Memory B cell (primary cell): Measurements from ENCODE around the gene UTS2.

Experiments used
- ATAC-seq: fragments of 150-1000 bp; cut with Tn5 transposase; 2 replicates; pipeline ENCODE4 v1.10.0; 2021; ENCODE audit warnings: low read depth, mild to moderate bottlenecking, moderate library complexity
- DNase-seq, 2 donors: peaks; one replicate each; pipeline ENCODE4 v3.0.0; 2022; ENCODE audit warnings: low spot score in 2 of 2
- H3K27ac Mint-ChIP-seq: one replicate; pipeline ENCODE4 v1.8.0; 2022; ENCODE audit warnings: mild to moderate bottlenecking, moderate library complexity, mixed read lengths
- H3K27me3 Mint-ChIP-seq: one replicate; pipeline ENCODE4 v1.8.0; 2022; ENCODE audit warnings: mixed read lengths
- H3K36me3 Mint-ChIP-seq: one replicate; pipeline ENCODE4 v1.8.0; 2022; ENCODE audit warnings: mild to moderate bottlenecking, mixed read lengths
- H3K4me1 Mint-ChIP-seq: one replicate; pipeline ENCODE4 v1.8.0; 2022; ENCODE audit warnings: mixed read lengths
- H3K4me3 Mint-ChIP-seq: one replicate; pipeline ENCODE4 v1.8.0; 2022; ENCODE audit warnings: mild to moderate bottlenecking, moderate library complexity, mixed read lengths
- H3K9me3 Mint-ChIP-seq: one replicate; pipeline ENCODE4 v1.8.0; 2022; ENCODE audit warnings: mixed read lengths

Gene UTS2

GRCh38 chr1:7813677-7814373, 39.0 kb downstream of the UTS2 start:
- ATAC-seq (no peak), DNase-seq (no peak)
- Mint-ChIP-seq H3K36me3 (peaks cover 20% of the 10 kb centered on the region), H3K27ac (no peak overlapping the region), H3K27me3 (no peaks in the 10 kb centered on the region), H3K4me3 (no peak overlapping the region), H3K4me1 (no peaks in the 10 kb centered on the region), H3K9me3 (peaks cover 14% of the 10 kb centered on the region)

GRCh38 chr1:7811476-7811875, 41.4 kb downstream of the UTS2 start:
- DNase-seq (no peak), ATAC-seq (no peak)
- H3K27ac Mint-ChIP-seq, result no peak overlapping the region
- H3K9me3 Mint-ChIP-seq, result peaks cover 14% of the 10 kb centered on the region
- no peaks in the 10 kb centered on the region for H3K27me3 Mint-ChIP-seq
- no peak overlapping the region for H3K4me3 Mint-ChIP-seq
- peaks cover 20% of the 10 kb centered on the region for H3K36me3 Mint-ChIP-seq
- no peaks in the 10 kb centered on the region for H3K4me1 Mint-ChIP-seq

- H3K27ac Mint-ChIP-seq, result no peak overlapping the region
- H3K4me1 Mint-ChIP-seq, result no peaks in the 10 kb centered on the region
- DNase-seq (no peak), ATAC-seq (no peak)
- H3K9me3 Mint-ChIP-seq, result peaks cover 14% of the 10 kb centered on the region
- no peaks in the 10 kb centered on the region for H3K27me3 Mint-ChIP-seq
- H3K4me3 Mint-ChIP-seq, result no peak overlapping the region
- peaks cover 20% of the 10 kb centered on the region for H3K36me3 Mint-ChIP-seq
Measured at GRCh38 chr1:7810395-7810794, 42.5 kb downstream of the UTS2 start.

GRCh38 chr1:7809742-7810141, 43.1 kb downstream of the UTS2 start:
- Mint-ChIP-seq H3K4me1 (no peaks in the 10 kb centered on the region), H3K36me3 (peaks cover 22% of the 10 kb centered on the region), H3K9me3 (peaks cover 14% of the 10 kb centered on the region), H3K27ac (no peak overlapping the region), H3K27me3 (no peaks in the 10 kb centered on the region), H3K4me3 (no peak overlapping the region)
- no peak for DNase-seq
- ATAC-seq, result no peak

GRCh38 chr1:7808253-7808844, 44.5 kb downstream of the UTS2 start:
- Mint-ChIP-seq H3K4me3 (no peak overlapping the region), H3K27me3 (no peaks in the 10 kb centered on the region), H3K36me3 (peaks cover 13% of the 10 kb centered on the region), H3K27ac (no peak overlapping the region), H3K9me3 (peaks cover 5% of the 10 kb centered on the region), H3K4me1 (no peaks in the 10 kb centered on the region)
- ATAC-seq (no peak), DNase-seq (no peak)

GRCh38 chr1:7805460-7805859, 47.4 kb downstream of the UTS2 start:
- H3K9me3 Mint-ChIP-seq, result no peaks in the 10 kb centered on the region
- H3K27me3 Mint-ChIP-seq, result no peaks in the 10 kb centered on the region
- no peak overlapping the region for H3K4me3 Mint-ChIP-seq
- DNase-seq, result no peak
- H3K4me1 Mint-ChIP-seq, result no peaks in the 10 kb centered on the region
- H3K27ac Mint-ChIP-seq, result no peak overlapping the region
- no peak for ATAC-seq
- H3K36me3 Mint-ChIP-seq, result peaks cover 6% of the 10 kb centered on the region
